Measurements from ENCODE around the gene ATP9B. TPM values are rescaled to one million over a fixed set of nuclear protein-coding genes. Genes with fewer than 3 reads are reported as not detected.

The ATP9B gene
- total RNA-seq, 6 experiments from 2014 or later = 13.6 to 25.7 (median 14.5) TPM

- 38% methylated on average over 1 of the region's 36 CpGs for WGBS (ENCODE audit: insufficient coverage, low coverage, low lambda C conversion rate, missing lambda C conversion rate)
- TF ChIP-seq CTCF (IDR thresholded peaks at IDR 0.05) (no peak), POLR2A (IDR thresholded peaks at IDR 0.05) (no peak)
- H3K9me3 ChIP-seq = no peaks in the 10 kb centered on the region
- no peaks in the 10 kb centered on the region for H3K4me1 ChIP-seq
- ATAC-seq (no peak), DNase-seq (no peak)
- no peaks in the 10 kb centered on the region for H3K27me3 ChIP-seq
- no peak overlapping the region for H3K4me3 ChIP-seq
- no peaks in the 10 kb centered on the region for H3K36me3 ChIP-seq
- no peak overlapping the region for H3K27ac ChIP-seq
- intact Hi-C loops (cut with DNase I) = no loop called here
Observed at GRCh38 chr18:79047556-79048244, 21.5 kb upstream of the ATP9B start.

GRCh38 chr18:79048245-79048632 is 21.0 kb upstream of the ATP9B start:
- Histone ChIP-seq H3K27me3 (no peaks in the 10 kb centered on the region), H3K9me3 (no peaks in the 10 kb centered on the region), H3K27ac (no peak overlapping the region), H3K4me1 (no peaks in the 10 kb centered on the region), H3K4me3 (no peak overlapping the region), H3K36me3 (no peaks in the 10 kb centered on the region)
- 50% methylated on average over 1 of the region's 8 CpGs for WGBS (ENCODE audit: insufficient coverage, low coverage, low lambda C conversion rate, missing lambda C conversion rate)
- ATAC-seq (no peak), DNase-seq (no peak)
- intact Hi-C loops (cut with DNase I) = no loop called here
- TF ChIP-seq CTCF (IDR thresholded peaks at IDR 0.05) (no peak), POLR2A (IDR thresholded peaks at IDR 0.05) (no peak)

- DNase-seq (no peak), ATAC-seq (peak in 1 of 4 donors; percentile 57)
- no peak overlapping the region for H3K27ac ChIP-seq
- no peaks in the 10 kb centered on the region for H3K27me3 ChIP-seq
- H3K36me3 ChIP-seq = no peaks in the 10 kb centered on the region
- no peaks in the 10 kb centered on the region for H3K4me1 ChIP-seq
- H3K4me3 ChIP-seq = no peak overlapping the region
- no peak for TF ChIP-seq POLR2A (IDR thresholded peaks at IDR 0.05)
- TF ChIP-seq CTCF (IDR thresholded peaks at IDR 0.05) = no peak
- 79% methylated on average over 3 of the region's 3 CpGs for WGBS (ENCODE audit: insufficient coverage, low coverage, low lambda C conversion rate, missing lambda C conversion rate)
- no peaks in the 10 kb centered on the region for H3K9me3 ChIP-seq
- intact Hi-C loops (cut with DNase I) = no loop called here
Observed at GRCh38 chr18:79049506-79049905, 19.7 kb upstream of the ATP9B start.

GRCh38 chr18:79050005-79050404 is 19.2 kb upstream of the ATP9B start:
- no peaks in the 10 kb centered on the region for H3K9me3 ChIP-seq
- ATAC-seq (no peak), DNase-seq (no peak)
- no peak overlapping the region for H3K4me3 ChIP-seq
- no peak for TF ChIP-seq CTCF (IDR thresholded peaks at IDR 0.05)
- no peak for TF ChIP-seq POLR2A (IDR thresholded peaks at IDR 0.05)
- H3K27ac ChIP-seq = no peak overlapping the region
- intact Hi-C loops (cut with DNase I) = no loop called here
- 85% methylated on average over 5 of the region's 5 CpGs for WGBS (ENCODE audit: insufficient coverage, low coverage, low lambda C conversion rate, missing lambda C conversion rate)
- no peaks in the 10 kb centered on the region for H3K36me3 ChIP-seq
- H3K27me3 ChIP-seq = no peaks in the 10 kb centered on the region
- H3K4me1 ChIP-seq = no peaks in the 10 kb centered on the region

Data from right lobe of liver (tissue), 6 donors.